K562 (cell line): ENCODE results near the gene BRD7. TPM values are rescaled to one million over a fixed set of nuclear protein-coding genes. Genes with fewer than 3 reads are reported as not detected.

ENCODE experiments used
- ATAC-seq: fragments of 200-7000 bp; cut with Tn5 transposase; 3 replicates; pipeline ENCODE4 v1.9.1; 2020; ENCODE audit warnings: moderate library complexity
- BruUV-seq: library from RNA; stranded (reverse); fragments of 400-500 nt; replicated peaks from 2 replicates; lab custom pipeline; 2021; lab: Mats Ljungman, UMichigan
- CTCF ChIA-PET: fragments of 300-600 bp; formaldehyde crosslinking; extraction: SDS; loops from one replicate; lab custom pipeline; 2021; ENCODE audit warnings: low intra/inter-chr PET ratio; lab: Yijun Ruan, JAX
- POLR2A ChIA-PET: fragments of 300-600, 350-650 bp; sonication (Branson Sonifier 250); formaldehyde crosslinking; extraction: SDS; loops from one replicate; lab custom pipeline; 2021; ENCODE audit warnings: antibody characterized with exemption, inconsistent platforms; lab: Yijun Ruan, JAX
- DNase-seq, 4 experiments: peaks; one replicate each; pipeline versions ENCODE4 v3.0.0 to v3.0.0-alpha.2; 2011 to 2018; ENCODE audit warnings: low spot score in 3 of 4, mixed read lengths in 3 of 4; ENCODE audit errors: extremely low read depth in 1 of 4
- FAIRE-seq: peaks from 2 replicates; lab custom pipeline; 2011; peaks lifted over from hg19 to GRCh38; lab: Jason Lieb, UNC
- H2AFZ ChIP-seq: 2 replicates; pipeline ENCODE4 v1.6.0; 2011; ENCODE audit warnings: low read depth, low read length, control low read depth, inconsistent platforms
- H3K27ac ChIP-seq: fragments of 200-600 bp; 3 replicates; pipeline ENCODE4 v1.8.0; 2011; ENCODE audit warnings: low read depth, mild to moderate bottlenecking, control low read depth, inconsistent platforms, low read length, moderate library complexity, mixed read lengths; ENCODE audit errors: extremely low read depth
- H3K27me3 ChIP-seq, 2 experiments: fragments of 300-600 bp in 1 of 2; 2 replicates in 1 of 2; 3 replicates in 1 of 2; pipeline versions ENCODE4 v1.6.0 to v1.8.0; 2011; ENCODE audit warnings: inconsistent platforms in 2 of 2, low read length in 2 of 2, mild to moderate bottlenecking in 1 of 2, mixed read lengths in 1 of 2, moderate library complexity in 1 of 2; ENCODE audit not compliant: control insufficient read depth in 2 of 2, insufficient read depth in 2 of 2
- H3K36me3 ChIP-seq: fragments of 300-600 bp; 3 replicates; pipeline ENCODE4 v1.8.0; 2011; ENCODE audit warnings: mild to moderate bottlenecking, low read length, inconsistent platforms; ENCODE audit not compliant: control insufficient read depth, insufficient read depth
- H3K4me1 ChIP-seq, 2 experiments: fragments of 200-600 bp in 1 of 2; replicated peaks in 1 of 2; 2 replicates in 1 of 2; 3 replicates in 1 of 2; pipeline versions ENCODE4 v1.5.1 to v1.8.0; 2011; ENCODE audit warnings: inconsistent platforms in 2 of 2, low read length in 2 of 2, mild to moderate bottlenecking in 1 of 2, mixed read lengths in 1 of 2, moderate library complexity in 1 of 2; ENCODE audit not compliant: control insufficient read depth in 2 of 2, insufficient read depth in 2 of 2
- H3K4me2 ChIP-seq: 2 replicates; pipeline ENCODE4 v1.6.1; 2011; ENCODE audit warnings: low read length, control low read depth, inconsistent platforms, mixed read lengths; ENCODE audit not compliant: insufficient read depth
- H3K4me3 ChIP-seq: fragments of 200-600 bp; sonication (generic), shearing (Covaris generic); 2 replicates; pipeline ENCODE4 v1.5.1; 2016; ENCODE audit warnings: control low read depth, inconsistent platforms
- H3K79me2 ChIP-seq: fragments of 200-600 bp; 3 replicates; pipeline ENCODE4 v1.8.0; 2011; ENCODE audit warnings: low read length, inconsistent platforms; ENCODE audit not compliant: control insufficient read depth, insufficient read depth
- H3K9ac ChIP-seq, 2 experiments: 2 replicates each; pipeline versions ENCODE4 v1.6.0 to v1.6.1; 2011; ENCODE audit warnings: low read depth in 2 of 2, low read length in 2 of 2, control low read depth in 1 of 2, inconsistent platforms in 1 of 2, mild to moderate bottlenecking in 1 of 2, mixed read lengths in 1 of 2; ENCODE audit not compliant: insufficient read depth in 1 of 2
- H3K9me1 ChIP-seq: one replicate; pipeline ENCODE4 v1.6.0; 2011; ENCODE audit warnings: inconsistent platforms, mild to moderate bottlenecking, low read length, moderate library complexity; ENCODE audit not compliant: control insufficient read depth, insufficient read depth
- H3K9me3 ChIP-seq: replicated peaks from 2 replicates; pipeline ENCODE4 v1.5.1; 2011; ENCODE audit warnings: low read depth, low read length, inconsistent platforms; ENCODE audit not compliant: control insufficient read depth, insufficient read depth
- H4K20me1 ChIP-seq: replicated peaks from 2 replicates; pipeline ENCODE4 v1.6.1; 2011; ENCODE audit warnings: low read length, inconsistent platforms, mixed read lengths; ENCODE audit not compliant: control insufficient read depth, insufficient read depth
- NUFIP1 ChIP-seq: fragments of 450-650 bp; IDR thresholded peaks from 2 replicates; pipeline ENCODE4 v1.6.1; 2018; ENCODE audit not compliant: partially characterized antibody
- POLR2G ChIP-seq: fragments of 200-400 bp; formaldehyde crosslinking; IDR thresholded peaks from 2 replicates; pipeline ENCODE4 v1.6.1; 2017; ENCODE audit warnings: low read depth, mild to moderate bottlenecking, antibody characterized with exemption, low read length, moderate library complexity
- SRSF1 ChIP-seq: fragments of 200-400 bp; formaldehyde crosslinking; IDR thresholded peaks from 2 replicates; pipeline ENCODE4 v1.6.1; 2017; ENCODE audit warnings: mild to moderate bottlenecking, low read depth, low read length, moderate library complexity
- WGBS: fragments of 100-300 bp; shearing (Covaris generic); methylation state at CpG from one replicate; pipeline ENCODE4 v1.1.6; 2016; ENCODE audit warnings: low coverage, mixed read lengths; ENCODE audit not compliant: insufficient coverage; ENCODE audit errors: missing lambda C conversion rate; 5-methylcytosine and 5-hydroxymethylcytosine counted together
- in situ Hi-C: fragments of 300-500 bp; cut with MboI; formaldehyde crosslinking; loops from 4 replicates; pipeline ENCODE4 v1.15.0; 2018; ENCODE audit warnings: inconsistent platforms, mixed read lengths
- intact Hi-C: fragments of 100-400 bp; cut with micrococcal nuclease; formaldehyde crosslinking; loops from 2 replicates; pipeline ENCODE4 v1.14.2; 2022
- polyA plus RNA-seq, 8 experiments: library from polyadenylated mRNA; depleted of rRNA in 4 of 8; stranded (reverse) in 5 of 8; unstranded in 3 of 8; fragments of >200 nt; fragmentation: Nextera tagmentation in 2 of 8; fragmentation: Illumina TruSeq in 1 of 8; extraction: Ambion mirVana in 2 of 8; extraction: Trizol in 1 of 8; gene quantifications; 2 replicates each; pipeline versions ENCODE4 v1.2.1 to v1.2.3, GENCODE V29; 2011 to 2014; ENCODE audit warnings: inconsistent platforms in 1 of 8, missing spikeins in 1 of 8
- total RNA-seq, 7 experiments: library from RNA; depleted of rRNA in 6 of 7; stranded (reverse); fragments of >200 nt in 6 of 7; fragmentation: Illumina TruSeq in 2 of 7; extraction: Trizol in 2 of 7; gene quantifications; 2 replicates each; pipeline versions ENCODE4 v1.2.1 to v1.2.3, GENCODE V29; 2011 to 2021; ENCODE audit warnings: low replicate concordance in 1 of 7
- TF ChIP-seq, protein P1 (sequence below): fragments of 450-650 bp; IDR thresholded peaks from 2 replicates; pipeline ENCODE4 v1.6.1; 2018; ENCODE audit not compliant: partially characterized antibody

Gene BRD7
- total and polyA plus RNA-seq, 9 of the 15 experiments (the other 6 are each of a cell fraction or from before 2014, with no cell fraction given): 20.6 to 101 (median 68.7) TPM

DNA sequence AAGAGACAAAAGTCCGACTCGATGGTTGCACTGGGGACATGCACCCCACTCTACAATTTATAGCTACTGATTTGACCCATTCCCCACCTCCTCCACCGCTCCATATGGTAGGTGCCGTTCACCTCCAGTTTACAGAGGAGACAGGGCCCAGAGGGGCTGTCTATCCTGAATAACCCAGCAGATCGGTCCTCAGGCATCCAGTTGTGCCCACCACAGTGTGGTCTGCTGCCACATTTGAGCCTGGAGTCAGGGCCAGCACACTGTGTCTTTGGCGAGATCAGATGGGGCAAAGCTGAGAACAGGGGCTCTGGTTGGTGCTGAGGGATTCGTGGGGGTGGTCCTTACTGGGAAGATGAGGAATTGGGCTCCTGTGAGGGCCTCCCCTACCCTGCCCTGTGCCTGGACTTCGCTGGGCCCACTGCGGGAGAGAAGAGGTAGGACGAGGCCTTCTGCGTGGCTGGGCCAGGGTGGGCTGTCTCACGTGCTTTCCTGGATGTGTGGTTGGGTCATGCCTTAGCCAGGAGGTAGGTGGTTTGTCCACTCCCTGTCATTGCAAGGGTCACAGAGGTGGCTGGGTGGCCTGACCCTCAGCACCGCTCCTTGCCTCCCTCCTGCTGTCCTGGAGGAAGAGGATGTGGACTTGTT, 99.6 kb downstream of the BRD7 start:
- BruUV-seq: no TSS peak
- in situ Hi-C loops (loop anchor here (25.0 kb wide), 1 partner anchor 1657 kb away; the partner anchor contains the start of gene N4BP1), intact Hi-C loops (no loop called here)
- H3K27me3 ChIP-seq: no peaks in the 10 kb centered on the region
- H2AFZ ChIP-seq: no peak overlapping the region
- H3K9me3 ChIP-seq: no peaks in the 10 kb centered on the region
- H3K79me2 ChIP-seq: peaks cover 100% of the 10 kb centered on the region
- FAIRE-seq: peak; percentile 44
- ChIA-PET CTCF (no interaction called here), POLR2A (interaction anchor here (0.6 to 2.8 kb wide), 4 partner anchors 9 to 225 kb away, joined by 4 to 13 read pairs (median 6); no protein-coding TSS in a partner anchor)
- no peak for ATAC-seq
- H3K27ac ChIP-seq: no peak overlapping the region; the same call in 2 of the 3 replicates
- H3K9ac ChIP-seq: peak overlapping the region in 1 of 2 experiments; percentile 79; a peak in 2 of 4 replicates
- peaks cover 55 to 89% of the 10 kb centered on the region in 2 experiments for H3K4me1 ChIP-seq
- WGBS: 92% methylated on average over 12 of the region's 13 CpGs
- no peak overlapping the region for H3K4me3 ChIP-seq
- H3K9me1 ChIP-seq: peaks cover 3% of the 10 kb centered on the region
- DNase-seq: no peak
- peaks cover 16% of the 10 kb centered on the region; the same call in 1 of the 2 replicates for H4K20me1 ChIP-seq
- TF ChIP-seq, protein P1, sequence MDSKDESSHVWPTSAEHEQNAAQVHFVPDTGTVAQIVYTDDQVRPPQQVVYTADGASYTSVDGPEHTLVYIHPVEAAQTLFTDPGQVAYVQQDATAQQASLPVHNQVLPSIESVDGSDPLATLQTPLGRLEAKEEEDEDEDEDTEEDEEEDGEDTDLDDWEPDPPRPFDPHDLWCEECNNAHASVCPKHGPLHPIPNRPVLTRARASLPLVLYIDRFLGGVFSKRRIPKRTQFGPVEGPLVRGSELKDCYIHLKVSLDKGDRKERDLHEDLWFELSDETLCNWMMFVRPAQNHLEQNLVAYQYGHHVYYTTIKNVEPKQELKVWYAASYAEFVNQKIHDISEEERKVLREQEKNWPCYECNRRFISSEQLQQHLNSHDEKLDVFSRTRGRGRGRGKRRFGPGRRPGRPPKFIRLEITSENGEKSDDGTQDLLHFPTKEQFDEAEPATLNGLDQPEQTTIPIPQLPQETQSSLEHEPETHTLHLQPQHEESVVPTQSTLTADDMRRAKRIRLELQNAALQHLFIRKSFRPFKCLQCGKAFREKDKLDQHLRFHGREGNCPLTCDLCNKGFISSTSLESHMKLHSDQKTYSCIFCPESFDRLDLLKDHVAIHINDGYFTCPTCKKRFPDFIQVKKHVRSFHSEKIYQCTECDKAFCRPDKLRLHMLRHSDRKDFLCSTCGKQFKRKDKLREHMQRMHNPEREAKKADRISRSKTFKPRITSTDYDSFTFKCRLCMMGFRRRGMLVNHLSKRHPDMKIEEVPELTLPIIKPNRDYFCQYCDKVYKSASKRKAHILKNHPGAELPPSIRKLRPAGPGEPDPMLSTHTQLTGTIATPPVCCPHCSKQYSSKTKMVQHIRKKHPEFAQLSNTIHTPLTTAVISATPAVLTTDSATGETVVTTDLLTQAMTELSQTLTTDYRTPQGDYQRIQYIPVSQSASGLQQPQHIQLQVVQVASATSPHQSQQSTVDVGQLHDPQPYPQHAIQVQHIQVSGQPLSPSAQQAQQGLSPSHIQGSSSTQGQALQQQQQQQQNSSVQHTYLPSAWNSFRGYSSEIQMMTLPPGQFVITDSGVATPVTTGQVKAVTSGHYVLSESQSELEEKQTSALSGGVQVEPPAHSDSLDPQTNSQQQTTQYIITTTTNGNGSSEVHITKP: peak; percentile 40
- TF ChIP-seq POLR2G (0 out of 2 replicates have a peak, but pooled peaks have one; percentile 27), NUFIP1 (no peak), SRSF1 (no peak)
- H3K36me3 ChIP-seq: peaks cover 36% of the 10 kb centered on the region; the same call in 2 of the 3 replicates
- H3K4me2 ChIP-seq: no peak overlapping the region
